Measurements from ENCODE around the gene FLT3.

Gene FLT3

GRCh38 chr13:28055357-28055756 is 45.0 kb downstream of the FLT3 start:
- DNase-seq (ENCODE audit: low read depth) = no peak

GRCh38 chr13:28052945-28053344 is 47.4 kb downstream of the FLT3 start:
- peak; percentile 8 for DNase-seq (ENCODE audit: low read depth)
- H3K4me3 ChIP-seq (ENCODE audit: low read depth, low read length) = no peak overlapping the region
- TF ChIP-seq CTCF (conservative IDR thresholded peaks at IDR 0.05; ENCODE audit: low read depth, low read length) = no peak

More at GRCh38 chr13:28055357-28055756, 45.0 kb downstream of the FLT3 start:
- TF ChIP-seq CTCF (conservative IDR thresholded peaks at IDR 0.05; ENCODE audit: low read depth, low read length) = no peak
- no peak overlapping the region for H3K4me3 ChIP-seq (ENCODE audit: low read depth, low read length)

- H3K4me3 ChIP-seq (ENCODE audit: low read depth, low read length) = no peak overlapping the region
- no peak for TF ChIP-seq CTCF (conservative IDR thresholded peaks at IDR 0.05; ENCODE audit: low read depth, low read length)
- no peak for DNase-seq (ENCODE audit: low read depth)
Measured at GRCh38 chr13:28049880-28050875, 50.2 kb downstream of the FLT3 start.

GRCh38 chr13:28049215-28049614 is 51.2 kb downstream of the FLT3 start:
- no peak for DNase-seq (ENCODE audit: low read depth)
- no peak overlapping the region for H3K4me3 ChIP-seq (ENCODE audit: low read depth, low read length)
- no peak for TF ChIP-seq CTCF (conservative IDR thresholded peaks at IDR 0.05; ENCODE audit: low read depth, low read length)

- H3K4me3 ChIP-seq (ENCODE audit: low read depth, low read length) = no peak overlapping the region
- no peak for DNase-seq (ENCODE audit: low read depth)
- TF ChIP-seq CTCF (conservative IDR thresholded peaks at IDR 0.05; ENCODE audit: low read depth, low read length) = no peak
Measured at GRCh38 chr13:28048768-28049167, 51.6 kb downstream of the FLT3 start.

- no peak overlapping the region for H3K4me3 ChIP-seq (ENCODE audit: low read depth, low read length)
- no peak for TF ChIP-seq CTCF (conservative IDR thresholded peaks at IDR 0.05; ENCODE audit: low read depth, low read length)
- peak; percentile 41 for DNase-seq (ENCODE audit: low read depth)
Measured at GRCh38 chr13:28047757-28048388, 52.5 kb downstream of the FLT3 start.
